ENCODE results near the gene SEMA4A. TPM values are rescaled to one million over a fixed set of nuclear protein-coding genes. Genes with fewer than 3 reads are reported as not detected.

SEMA4A gene
- total and polyA plus RNA-seq, 2 of the 8 experiments (the other 6 are each of a cell fraction or from before 2014, with no cell fraction given) = 7.3 to 10.6 TPM

DNA sequence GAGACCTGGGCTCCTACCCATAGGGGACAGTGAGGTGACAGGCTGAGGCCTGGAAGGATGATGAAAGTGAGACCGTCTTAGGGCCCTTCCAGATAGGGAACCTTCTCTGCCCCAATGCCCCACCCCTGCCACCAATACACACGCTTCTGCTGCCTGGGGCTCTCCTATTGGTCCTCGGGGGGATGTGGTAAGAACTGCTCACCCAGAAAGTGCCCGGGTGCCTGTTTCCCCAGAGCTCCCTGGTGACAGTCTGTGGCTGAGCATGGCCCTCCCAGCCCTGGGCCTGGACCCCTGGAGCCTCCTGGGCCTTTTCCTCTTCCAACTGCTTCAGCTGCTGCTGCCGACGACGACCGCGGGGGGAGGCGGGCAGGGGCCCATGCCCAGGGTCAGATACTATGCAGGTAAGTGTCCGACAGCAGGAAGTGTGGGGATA is 948 bp downstream of the SEMA4A start:
- H2BK20ac ChIP-seq (ENCODE audit: low read length) = no peak overlapping the region
- peaks cover 3% of the 10 kb centered on the region; the same call in 1 of the 2 replicates for H3K23me2 ChIP-seq (ENCODE audit: low read depth, low read length)
- no peak overlapping the region for H2BK120ac ChIP-seq (replicated peaks; ENCODE audit: low read depth, low read length)
- H3K23ac ChIP-seq (ENCODE audit: insufficient read length) = no peak overlapping the region
- 82% methylated on average over 4 of the region's 11 CpGs; no CpG with 5 or more reads in 1 of the 2 experiments for WGBS, 2 experiments (ENCODE audit: extremely low coverage in 1 of 2, insufficient coverage in 1 of 2, insufficient read length in 1 of 2, insufficient replicate concordance in 2 of 2, low coverage in 1 of 2, low lambda C conversion rate in 2 of 2, missing lambda C conversion rate in 1 of 2)
- peaks cover 16 to 28% (median 17%) of the 10 kb centered on the region in 4 experiments for H3K4me1 ChIP-seq (replicated peaks in 1 of 4; ENCODE audit: control insufficient read depth in 3 of 4, insufficient read depth in 4 of 4, low read length in 3 of 4)
- H4K5ac ChIP-seq (ENCODE audit: insufficient read length, low read depth, low read length) = no peak overlapping the region
- no peak overlapping the region; the same call in 1 of the 2 replicates for H3K18ac ChIP-seq (ENCODE audit: extremely low read depth, low read length)
- no peak overlapping the region for H4K91ac ChIP-seq (replicated peaks; ENCODE audit: insufficient read length, low read length)
- H3K56ac ChIP-seq (replicated peaks; ENCODE audit: insufficient read length, low read depth, low read length) = no peak overlapping the region
- H2BK15ac ChIP-seq (ENCODE audit: low read length) = peak overlapping the region; percentile 81
- H3K27ac ChIP-seq (ENCODE audit: low read depth, low read length) = no peak overlapping the region
- H2AK5ac ChIP-seq (ENCODE audit: low read depth, low read length) = peak overlapping the region; percentile 28; the same call in 1 of the 2 replicates
- FAIRE-seq = no peak
- no peak overlapping the region for H3K14ac ChIP-seq (ENCODE audit: insufficient read length)
- no peak overlapping the region for H3K9ac ChIP-seq (replicated peaks in 1 of 4; ENCODE audit: extremely low read depth in 1 of 4, low read depth in 3 of 4, low read length in 3 of 4)
- no peak overlapping the region for H2BK5ac ChIP-seq (ENCODE audit: low read depth, low read length)
- H3K4me2 ChIP-seq (ENCODE audit: insufficient read depth in 1 of 2, low read depth in 2 of 2, low read length in 2 of 2) = no peak overlapping the region
- no peak overlapping the region for H2AFZ ChIP-seq (ENCODE audit: low read length)
- no peaks in the 10 kb centered on the region; the same call in 1 of the 2 replicates for H3K79me1 ChIP-seq (ENCODE audit: low read depth, low read length)
- ChIA-PET CTCF (ENCODE audit: partially characterized antibody) (interaction anchor here (0.7 to 32.8 kb wide), 8 partner anchors 13 to 86 kb away, joined by 3 to 1265 read pairs (median 4); partner anchors contain the start of genes BGLAP and PAQR6), POLR2A (ENCODE audit: partially characterized antibody) (interaction anchor here (0.8 to 3.4 kb wide), 8 partner anchors 16 to 88 kb away, joined by 3 to 13 read pairs (median 3); partner anchors contain the start of gene PMF1)
- H3K27me3 ChIP-seq (replicated peaks in 1 of 4; ENCODE audit: control insufficient read depth in 3 of 4, extremely low read depth in 1 of 4, insufficient read depth in 3 of 4, low read length in 3 of 4) = no peaks in the 10 kb centered on the region
- no peaks in the 10 kb centered on the region for H3K36me3 ChIP-seq (ENCODE audit: control insufficient read depth in 2 of 4, insufficient read depth in 4 of 4, low read length in 3 of 4)
- H3K9me3 ChIP-seq (ENCODE audit: insufficient read depth in 2 of 2, low read depth in 1 of 2, low read length in 1 of 2) = no peaks in the 10 kb centered on the region
- no peak overlapping the region for H2BK12ac ChIP-seq (ENCODE audit: low read depth, low read length)
- no peak overlapping the region for H3K4me3 ChIP-seq (ENCODE audit: extremely low read depth in 1 of 4, insufficient read depth in 2 of 4, low read depth in 3 of 4, low read length in 4 of 4)
- no peak overlapping the region; the same call in 1 of the 2 replicates for H4K8ac ChIP-seq (ENCODE audit: extremely low read depth, insufficient read depth, low read length)
- no peak for DNase-seq (ENCODE audit: low read depth in 1 of 2, low spot score in 2 of 2)
- H3K79me2 ChIP-seq (ENCODE audit: control insufficient read depth in 1 of 2, insufficient read depth in 2 of 2, low read length in 2 of 2) = no peaks in the 10 kb centered on the region
- no peaks in the 10 kb centered on the region for H4K20me1 ChIP-seq (replicated peaks in 1 of 2; ENCODE audit: control insufficient read depth in 1 of 2, insufficient read depth in 2 of 2, low read length in 2 of 2)
- TF ChIP-seq HDAC6 (IDR thresholded peaks at IDR 0.05; ENCODE audit: low read depth, low read length) (no peak), YY1 (IDR thresholded peaks at IDR 0.05; ENCODE audit: low read depth, low read length) (no peak), SP4 (IDR thresholded peaks at IDR 0.05; ENCODE audit: low read length) (no peak), GABPA (IDR thresholded peaks at IDR 0.05; ENCODE audit: borderline replicate concordance, insufficient read depth, low read length) (no peak)
- H3K4ac ChIP-seq (replicated peaks; ENCODE audit: insufficient read length, low read depth, low read length) = no peak overlapping the region
